GM18519 (cell line): ENCODE measurements around the gene FAM50B.

Experiments
- ATAC-seq: cut with Tn5 transposase; IDR thresholded peaks from one replicate; pipeline ENCODE4 v1.9.1; 2021; ENCODE audit warnings: mild to moderate bottlenecking, moderate library complexity; ENCODE audit not compliant: unreplicated experiment, low FRiP score

The FAM50B gene

DNA sequence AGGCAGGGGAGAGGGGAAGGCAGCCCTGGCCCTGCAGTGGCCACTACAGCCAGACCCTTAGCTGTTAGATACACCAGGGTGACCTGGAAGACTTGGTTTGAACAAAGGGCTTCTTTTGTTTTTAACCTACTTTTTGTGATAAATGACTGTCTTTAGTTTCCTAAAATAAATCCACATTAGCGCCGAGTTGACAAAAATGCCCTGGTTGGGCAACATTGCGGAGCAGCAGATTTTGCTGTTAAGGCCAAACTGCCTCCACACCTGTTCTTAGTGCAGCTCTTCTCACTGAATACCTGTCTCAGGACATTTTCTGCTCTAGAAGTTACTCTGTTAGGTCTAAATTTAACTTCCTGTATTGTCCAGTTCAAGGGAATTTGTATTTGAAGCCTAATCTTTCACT, 42.7 kb downstream of the FAM50B start:
- no peak for ATAC-seq

DNA sequence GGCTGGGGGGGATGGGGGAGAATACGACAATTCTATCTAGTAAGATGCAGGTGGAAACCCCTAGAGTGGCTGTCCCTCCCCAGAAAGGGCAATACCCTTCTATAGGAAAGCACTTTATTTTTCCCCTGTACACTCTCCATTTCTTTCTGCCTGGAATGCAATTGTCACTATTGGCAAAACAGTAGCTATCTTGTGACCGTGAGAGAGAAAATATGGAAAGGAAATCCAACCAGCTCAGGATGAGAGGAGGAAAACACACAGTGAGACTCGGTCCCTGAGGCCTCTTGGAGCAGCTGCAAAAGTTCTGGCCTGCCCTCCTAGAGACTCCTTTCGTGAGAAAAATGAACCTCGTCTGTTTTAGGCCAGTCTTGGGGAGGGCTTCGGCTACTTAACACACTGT, 43.4 kb downstream of the FAM50B start:
- ATAC-seq: no peak

DNA sequence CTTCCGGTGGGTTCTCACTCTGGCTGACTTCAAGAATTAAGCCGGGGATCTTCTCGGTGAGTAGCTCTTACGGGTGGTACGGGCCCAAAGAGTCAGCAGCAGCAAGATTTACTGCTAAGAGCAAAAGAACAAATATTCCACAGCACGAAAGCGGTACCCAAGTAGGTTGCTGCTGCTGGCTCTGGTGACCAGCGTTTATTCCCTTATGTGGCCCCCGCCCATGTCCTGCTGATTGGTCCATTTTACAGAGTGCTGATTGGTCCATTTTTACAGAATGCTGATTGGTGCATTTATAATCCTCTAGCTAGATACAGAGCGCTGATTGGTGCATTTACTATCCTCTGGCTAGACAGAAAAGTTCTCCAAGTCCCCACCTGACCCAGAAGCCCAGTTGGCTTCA, 44.3 kb downstream of the FAM50B start:
- no peak for ATAC-seq

- no peak for ATAC-seq
Measured at GRCh38 chr6:3893917-3894316, 44.7 kb downstream of the FAM50B start.

GRCh38 chr6:3894590-3895311, 45.6 kb downstream of the FAM50B start:
- ATAC-seq: no peak

DNA sequence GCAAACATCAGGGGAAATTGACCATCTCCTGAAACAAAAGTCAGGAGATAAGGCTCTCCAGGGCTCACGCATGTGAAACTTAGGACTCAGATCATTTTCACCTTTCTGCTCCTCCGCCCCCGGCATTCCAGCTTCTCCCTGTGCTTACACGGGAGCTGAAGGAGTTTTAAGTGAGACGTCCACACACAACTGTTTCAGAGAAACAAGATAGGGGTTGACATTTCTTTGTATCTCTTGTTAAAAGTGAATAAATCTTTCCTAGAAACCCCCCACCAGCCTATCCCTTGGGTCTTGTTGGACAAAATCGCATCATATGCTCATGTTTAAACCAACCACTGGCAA, 46.1 kb downstream of the FAM50B start:
- no peak for ATAC-seq

DNA sequence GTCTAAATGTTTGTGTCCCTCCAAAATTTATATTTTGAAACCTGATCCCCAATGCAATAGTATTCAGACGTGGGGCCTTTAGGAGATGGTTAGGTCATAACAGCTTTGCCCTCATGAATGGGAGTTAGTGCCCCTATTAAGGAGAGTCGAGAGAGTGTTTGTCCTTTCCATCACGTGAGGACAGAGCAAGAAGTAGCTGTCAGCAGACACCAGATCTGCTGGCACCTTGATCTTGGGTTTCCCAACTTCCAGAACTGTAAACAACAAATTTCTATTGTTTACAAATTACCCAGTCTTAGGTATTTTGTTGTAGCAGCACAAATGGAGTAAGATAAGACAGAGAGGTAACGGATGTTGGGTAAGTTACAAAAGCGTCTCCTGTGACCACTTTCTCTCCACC, 46.6 kb downstream of the FAM50B start:
- no peak for ATAC-seq

DNA sequence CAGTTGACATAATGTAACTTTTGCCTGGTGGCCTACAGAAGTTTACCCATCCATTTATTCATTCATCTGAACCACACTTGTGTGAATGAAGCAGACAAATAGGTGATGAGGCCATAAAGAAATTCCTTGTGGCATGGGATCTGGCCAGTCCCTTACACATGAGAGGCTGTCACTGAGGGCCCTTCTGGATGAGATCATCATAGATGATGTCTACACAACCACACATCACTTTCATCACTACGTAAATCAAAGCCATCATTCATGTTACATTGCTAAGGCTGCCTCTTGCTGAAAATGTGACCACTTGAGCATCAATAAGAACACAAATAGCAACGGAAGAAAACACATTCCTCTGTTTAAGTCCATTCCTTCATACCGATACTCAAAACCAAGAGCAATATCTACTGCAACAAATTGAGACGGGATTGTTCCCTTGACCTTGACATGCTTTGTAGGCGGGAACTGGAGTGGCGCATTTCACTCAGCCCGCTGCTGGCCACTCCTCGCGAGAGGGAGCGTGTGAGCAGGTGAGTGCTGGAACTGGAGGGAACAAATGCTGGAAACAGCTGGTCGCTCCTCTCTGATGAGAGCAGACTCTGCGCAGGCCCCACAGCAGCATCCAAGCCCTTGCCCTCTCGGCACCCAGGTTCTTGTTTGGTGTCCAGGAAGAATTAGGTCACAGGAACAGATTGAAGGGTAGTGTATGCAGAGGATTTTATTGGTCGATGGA, 49.3 kb downstream of the FAM50B start:
- no peak for ATAC-seq

GRCh38 chr6:3899061-3899460, 49.9 kb downstream of the FAM50B start:
- no peak for ATAC-seq

- ATAC-seq: no peak
Measured at GRCh38 chr6:3899970-3900439, 50.8 kb downstream of the FAM50B start.
